Glutamatergic neuron (in vitro differentiated cells): ENCODE measurements around the gene PEX16. TPM values are rescaled to one million over a fixed set of nuclear protein-coding genes. Genes with fewer than 3 reads are reported as not detected.

Source experiments
- DNase-seq: peaks from one replicate; pipeline ENCODE4 v3.0.0; 2022
- H3K27ac Mint-ChIP-seq: one replicate; pipeline ENCODE4 v1.8.0; 2020; ENCODE audit warnings: mild to moderate bottlenecking, mixed read lengths, inconsistent platforms; ENCODE audit not compliant: unreplicated experiment
- H3K27me3 Mint-ChIP-seq: one replicate; pipeline ENCODE4 v1.8.0; 2020; ENCODE audit warnings: mild to moderate bottlenecking, moderate library complexity, mixed read lengths, inconsistent platforms; ENCODE audit not compliant: unreplicated experiment
- H3K36me3 Mint-ChIP-seq: one replicate; pipeline ENCODE4 v1.8.0; 2020; ENCODE audit warnings: mild to moderate bottlenecking, mixed read lengths, inconsistent platforms; ENCODE audit not compliant: unreplicated experiment
- H3K4me1 Mint-ChIP-seq: one replicate; pipeline ENCODE4 v1.8.0; 2020; ENCODE audit warnings: mild to moderate bottlenecking, low read depth, mixed read lengths, inconsistent platforms; ENCODE audit not compliant: unreplicated experiment
- H3K4me3 Mint-ChIP-seq: one replicate; pipeline ENCODE4 v1.8.0; 2020; ENCODE audit warnings: mild to moderate bottlenecking, mixed read lengths, inconsistent platforms; ENCODE audit not compliant: unreplicated experiment
- H3K9me3 Mint-ChIP-seq: one replicate; pipeline ENCODE4 v1.8.0; 2020; ENCODE audit warnings: mild to moderate bottlenecking, moderate library complexity, mixed read lengths, inconsistent platforms; ENCODE audit not compliant: unreplicated experiment
- total RNA-seq: library from RNA; stranded (reverse); fragmentation: NEBNext Ultra II Directional; extraction: Animal tissue kit (Norgen Biotek cat#: 25700); gene quantifications from one replicate; pipeline ENCODE4 v1.2.1, GENCODE V29; 2021; ENCODE audit not compliant: unreplicated experiment
- TF ChIP-seq, protein P1 (sequence below): fragments of 200-600 bp; sonication (generic); IDR thresholded peaks from one replicate; pipeline ENCODE4 v1.5.0; 2021; ENCODE audit not compliant: partially characterized antibody, unreplicated experiment

PEX16 gene
- total RNA-seq, 1 donor from 2014 or later, result 51.8 TPM

DNA sequence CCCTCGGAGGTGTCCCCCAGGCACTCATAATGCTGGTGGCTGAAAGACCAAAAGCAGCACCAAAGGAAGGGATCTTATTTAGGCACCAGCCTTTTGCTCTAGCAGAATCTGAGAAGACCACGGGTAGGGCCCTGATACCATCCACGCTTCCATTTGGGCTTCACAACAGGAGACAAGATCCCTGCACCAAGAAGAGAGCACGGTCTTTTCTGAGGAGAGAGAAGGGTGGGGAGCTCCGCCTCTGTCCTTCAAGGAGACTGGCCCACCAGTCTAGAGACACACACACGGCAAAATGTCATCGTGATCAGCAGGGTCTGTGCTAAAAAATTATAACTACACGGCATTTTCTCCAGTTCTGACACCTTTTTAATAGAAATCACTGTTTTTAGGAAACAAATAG, 14.5 kb upstream of the PEX16 start:
- peaks cover 4% of the 10 kb centered on the region for H3K4me1 Mint-ChIP-seq
- H3K27ac Mint-ChIP-seq, result no peak overlapping the region
- H3K9me3 Mint-ChIP-seq, result peaks cover 5% of the 10 kb centered on the region
- H3K4me3 Mint-ChIP-seq, result no peak overlapping the region
- DNase-seq, result no peak
- TF ChIP-seq, protein P1, sequence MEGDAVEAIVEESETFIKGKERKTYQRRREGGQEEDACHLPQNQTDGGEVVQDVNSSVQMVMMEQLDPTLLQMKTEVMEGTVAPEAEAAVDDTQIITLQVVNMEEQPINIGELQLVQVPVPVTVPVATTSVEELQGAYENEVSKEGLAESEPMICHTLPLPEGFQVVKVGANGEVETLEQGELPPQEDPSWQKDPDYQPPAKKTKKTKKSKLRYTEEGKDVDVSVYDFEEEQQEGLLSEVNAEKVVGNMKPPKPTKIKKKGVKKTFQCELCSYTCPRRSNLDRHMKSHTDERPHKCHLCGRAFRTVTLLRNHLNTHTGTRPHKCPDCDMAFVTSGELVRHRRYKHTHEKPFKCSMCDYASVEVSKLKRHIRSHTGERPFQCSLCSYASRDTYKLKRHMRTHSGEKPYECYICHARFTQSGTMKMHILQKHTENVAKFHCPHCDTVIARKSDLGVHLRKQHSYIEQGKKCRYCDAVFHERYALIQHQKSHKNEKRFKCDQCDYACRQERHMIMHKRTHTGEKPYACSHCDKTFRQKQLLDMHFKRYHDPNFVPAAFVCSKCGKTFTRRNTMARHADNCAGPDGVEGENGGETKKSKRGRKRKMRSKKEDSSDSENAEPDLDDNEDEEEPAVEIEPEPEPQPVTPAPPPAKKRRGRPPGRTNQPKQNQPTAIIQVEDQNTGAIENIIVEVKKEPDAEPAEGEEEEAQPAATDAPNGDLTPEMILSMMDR, result no peak
- H3K27me3 Mint-ChIP-seq, result peaks cover 3% of the 10 kb centered on the region
- H3K36me3 Mint-ChIP-seq, result peaks cover 5% of the 10 kb centered on the region

DNA sequence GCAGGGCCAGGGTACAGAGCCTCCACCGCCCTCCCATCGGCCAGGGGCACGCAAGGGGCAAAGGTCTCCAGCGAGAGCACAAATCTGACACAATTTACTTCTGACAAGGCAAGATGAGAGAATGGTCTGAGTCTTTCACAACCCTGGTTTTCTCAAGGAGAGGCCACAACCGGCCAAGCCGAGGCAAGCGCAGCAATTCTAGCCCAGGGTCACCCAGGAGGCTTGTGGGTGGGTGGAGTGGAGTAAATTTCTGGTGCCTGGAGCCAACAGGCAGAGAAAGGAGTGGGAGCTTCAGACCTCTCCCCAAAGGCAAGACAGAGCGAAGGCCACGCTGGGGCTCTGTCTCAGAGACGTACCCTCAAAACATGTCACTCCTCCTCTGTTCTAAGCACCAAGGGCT, 14.1 kb upstream of the PEX16 start:
- no peak overlapping the region for H3K27ac Mint-ChIP-seq
- no peak overlapping the region for H3K4me3 Mint-ChIP-seq
- TF ChIP-seq, protein P1, result no peak
- peaks cover 3% of the 10 kb centered on the region for H3K27me3 Mint-ChIP-seq
- H3K36me3 Mint-ChIP-seq, result peaks cover 5% of the 10 kb centered on the region
- H3K9me3 Mint-ChIP-seq, result peaks cover 5% of the 10 kb centered on the region
- no peak for DNase-seq
- H3K4me1 Mint-ChIP-seq, result peaks cover 4% of the 10 kb centered on the region

DNA sequence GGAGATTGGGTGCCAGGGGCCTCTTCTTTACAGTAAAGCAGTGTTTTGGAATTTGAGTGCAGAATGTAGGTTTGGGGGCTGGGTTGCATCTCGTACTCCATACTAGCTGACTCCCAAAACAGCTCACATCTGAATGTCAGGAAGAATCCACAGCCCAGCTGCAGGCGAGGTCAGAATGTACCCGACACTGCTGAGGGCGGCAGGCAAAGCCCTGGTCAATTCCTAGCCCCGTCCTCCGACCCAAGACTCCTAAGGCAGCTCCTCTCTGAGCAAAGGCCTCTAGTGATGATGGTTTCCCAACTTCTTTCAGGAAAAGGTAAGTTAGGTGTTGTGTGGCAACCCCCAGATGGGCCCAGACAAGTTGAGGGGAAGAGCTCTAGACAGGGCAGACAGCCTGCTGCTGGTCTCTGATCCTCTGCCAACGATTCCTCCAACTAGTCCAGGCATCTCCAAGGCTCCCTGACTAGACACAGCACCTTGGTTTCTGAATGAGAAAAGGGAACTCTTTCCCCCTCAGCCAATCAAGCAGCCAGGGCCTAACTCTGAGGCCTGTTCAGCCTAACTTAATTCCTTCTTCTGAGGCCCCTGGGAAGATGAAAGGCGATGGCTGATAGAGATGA, 13.4 kb upstream of the PEX16 start:
- H3K4me3 Mint-ChIP-seq, result no peak overlapping the region
- peaks cover 5% of the 10 kb centered on the region for H3K9me3 Mint-ChIP-seq
- peaks cover 8% of the 10 kb centered on the region for H3K4me1 Mint-ChIP-seq
- DNase-seq, result no peak
- TF ChIP-seq, protein P1, result no peak
- H3K27ac Mint-ChIP-seq, result no peak overlapping the region
- peaks cover 5% of the 10 kb centered on the region for H3K36me3 Mint-ChIP-seq
- H3K27me3 Mint-ChIP-seq, result peaks cover 5% of the 10 kb centered on the region

DNA sequence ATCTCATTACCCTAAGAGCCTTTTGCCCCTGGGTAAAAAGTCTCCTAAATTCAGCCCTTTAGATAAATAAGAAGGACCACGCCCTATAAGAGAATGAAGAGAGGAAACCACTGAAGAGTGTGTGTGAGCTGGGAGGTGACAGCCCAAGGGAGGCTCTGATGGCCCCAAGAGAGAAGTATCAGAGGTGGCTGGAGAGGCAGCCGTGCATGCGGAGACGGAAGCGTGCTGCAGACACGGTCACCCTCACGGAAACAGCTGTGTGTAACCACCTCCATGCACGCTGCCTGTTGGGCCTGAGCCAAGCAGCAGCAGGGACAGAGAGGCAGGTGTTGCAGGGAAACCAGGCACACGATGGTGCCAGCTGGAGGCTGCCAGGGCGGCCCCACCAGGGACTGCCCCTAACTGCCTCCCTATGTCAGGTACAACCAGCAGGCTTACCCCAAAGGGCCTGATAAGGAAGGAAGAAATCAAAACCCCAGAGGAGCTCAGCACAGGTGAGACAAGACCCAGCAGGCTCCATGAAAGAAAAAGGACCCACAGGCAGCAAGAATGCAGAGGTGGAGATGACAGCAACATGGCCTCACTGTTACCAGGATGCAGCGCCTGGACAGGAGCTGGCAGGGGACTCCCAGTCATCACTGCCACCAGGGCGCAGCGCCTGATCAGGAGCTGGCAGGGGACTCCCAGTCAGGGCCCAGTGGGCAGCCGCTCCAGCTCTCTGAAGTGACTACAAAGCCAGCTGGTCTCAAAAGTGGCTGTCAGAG, 12.5 kb upstream of the PEX16 start:
- Mint-ChIP-seq H3K36me3 (peaks cover 5% of the 10 kb centered on the region), H3K27me3 (peaks cover 8% of the 10 kb centered on the region), H3K4me3 (no peak overlapping the region), H3K4me1 (peaks cover 10% of the 10 kb centered on the region), H3K9me3 (peaks cover 7% of the 10 kb centered on the region), H3K27ac (no peak overlapping the region)
- DNase-seq, result no peak
- TF ChIP-seq, protein P1, result no peak

DNA sequence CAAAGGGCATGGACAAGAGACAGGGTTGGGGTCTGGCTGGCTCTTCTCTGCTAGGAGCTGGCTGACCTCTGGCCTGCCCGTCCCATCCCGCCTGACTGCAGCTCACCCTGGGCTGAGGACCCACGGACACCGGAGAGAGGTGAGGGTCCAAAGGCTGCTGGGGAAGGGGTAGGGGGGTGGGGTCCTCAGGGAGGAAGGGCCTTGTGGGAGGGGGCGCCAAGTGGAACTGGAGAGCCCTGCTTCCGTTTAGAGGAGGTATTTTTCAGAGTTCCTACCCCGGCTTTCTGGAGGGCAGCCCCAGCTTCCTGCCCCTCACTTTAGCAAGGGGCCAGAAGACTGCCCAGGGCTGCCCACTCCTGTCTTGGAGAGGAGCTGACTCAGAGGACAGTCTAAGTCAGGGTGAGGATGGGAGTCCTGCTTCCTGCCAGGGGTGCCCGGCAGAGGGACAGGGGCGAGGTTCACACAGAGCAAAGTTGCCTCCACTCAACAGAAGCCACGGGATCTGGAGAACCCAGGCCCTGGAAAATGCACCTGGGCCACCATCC, 11.9 kb upstream of the PEX16 start:
- H3K9me3 Mint-ChIP-seq, result peaks cover 5% of the 10 kb centered on the region
- peaks cover 12% of the 10 kb centered on the region for H3K27me3 Mint-ChIP-seq
- no peak overlapping the region for H3K4me3 Mint-ChIP-seq
- no peak for DNase-seq
- peaks cover 10% of the 10 kb centered on the region for H3K4me1 Mint-ChIP-seq
- no peak overlapping the region for H3K27ac Mint-ChIP-seq
- TF ChIP-seq, protein P1, result no peak
- peaks cover 5% of the 10 kb centered on the region for H3K36me3 Mint-ChIP-seq
